ENCODE data around the gene CA5A.
"Not testable (repeated sequence)": the region's sequence is repeated elsewhere in the genome, so short reads cannot be mapped to it uniquely, and the experiment has no call there.

The CA5A gene

GRCh38 chr16:87897521-87898505 is 38.5 kb downstream of the CA5A start:
- no peak for DNase-seq (ENCODE audit: low read depth)
- no peak overlapping the region for H3K4me3 ChIP-seq (ENCODE audit: low read length)

DNA sequence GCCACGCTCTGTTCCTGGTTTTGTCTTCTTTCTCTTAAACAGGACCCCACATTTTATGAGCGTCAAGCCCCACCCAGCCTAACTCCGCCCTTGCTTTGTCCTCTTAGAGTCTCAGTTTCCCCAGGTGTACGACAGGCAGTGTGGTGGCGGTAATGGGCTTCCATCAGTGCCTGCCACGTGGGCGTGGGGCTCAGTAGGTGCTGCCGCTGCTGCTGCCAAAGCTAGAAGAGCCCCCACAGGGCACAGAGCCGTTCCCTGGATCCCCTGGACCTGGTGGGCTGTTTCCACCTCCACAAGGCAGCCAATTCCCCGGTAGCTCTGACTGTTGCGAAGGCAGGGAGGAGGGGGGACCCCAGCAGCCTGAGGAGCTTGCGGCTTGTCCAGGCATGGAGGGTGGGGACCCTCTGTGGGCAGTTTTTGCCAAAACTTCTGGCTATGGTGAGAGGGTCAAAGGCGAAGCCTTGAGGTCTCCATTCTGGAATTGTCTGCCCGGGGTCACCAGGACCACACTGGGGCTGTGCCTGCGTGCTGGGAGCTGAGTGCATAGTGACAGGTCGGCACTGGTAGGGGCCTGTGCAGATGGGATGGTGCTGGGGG is 39.3 kb downstream of the CA5A start:
- not testable (repeated sequence) for DNase-seq (ENCODE audit: low read depth); H3K4me3 ChIP-seq (ENCODE audit: low read length)

More at GRCh38 chr16:87897521-87898505, 38.5 kb downstream of the CA5A start:
- TF ChIP-seq CTCF (conservative IDR thresholded peaks at IDR 0.05; ENCODE audit: low read depth, low read length) = no peak

GRCh38 chr16:87896176-87896890 is 40.0 kb downstream of the CA5A start:
- H3K4me3 ChIP-seq (ENCODE audit: low read length); DNase-seq (ENCODE audit: low read depth): not testable (repeated sequence)

GRCh38 chr16:87895641-87896141 is 40.6 kb downstream of the CA5A start:
- H3K4me3 ChIP-seq (ENCODE audit: low read length) = no peak overlapping the region
- no peak for TF ChIP-seq CTCF (conservative IDR thresholded peaks at IDR 0.05; ENCODE audit: low read depth, low read length)
- DNase-seq (ENCODE audit: low read depth) = no peak

DNA sequence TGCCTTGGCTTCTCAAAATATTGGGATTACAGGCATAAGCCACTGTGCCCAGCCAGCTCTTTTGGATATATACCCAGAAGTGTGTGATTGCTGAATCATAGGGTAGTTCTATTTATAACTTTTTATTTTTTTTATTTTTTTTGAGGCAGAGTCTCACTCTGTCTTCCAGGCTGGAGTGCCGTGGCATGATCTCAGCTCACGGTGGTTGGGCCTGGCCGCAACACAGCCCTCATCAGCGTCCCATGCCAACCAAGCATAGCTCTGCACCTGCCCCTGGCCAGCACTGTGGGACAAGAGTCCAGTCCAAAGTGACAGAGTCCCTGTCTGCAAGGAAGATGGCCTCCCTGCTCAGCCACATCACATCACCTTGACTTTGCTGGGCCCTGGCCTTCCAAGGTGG is 42.3 kb downstream of the CA5A start:
- not testable (repeated sequence) for H3K4me3 ChIP-seq (ENCODE audit: low read length); DNase-seq (ENCODE audit: low read depth)

DNA sequence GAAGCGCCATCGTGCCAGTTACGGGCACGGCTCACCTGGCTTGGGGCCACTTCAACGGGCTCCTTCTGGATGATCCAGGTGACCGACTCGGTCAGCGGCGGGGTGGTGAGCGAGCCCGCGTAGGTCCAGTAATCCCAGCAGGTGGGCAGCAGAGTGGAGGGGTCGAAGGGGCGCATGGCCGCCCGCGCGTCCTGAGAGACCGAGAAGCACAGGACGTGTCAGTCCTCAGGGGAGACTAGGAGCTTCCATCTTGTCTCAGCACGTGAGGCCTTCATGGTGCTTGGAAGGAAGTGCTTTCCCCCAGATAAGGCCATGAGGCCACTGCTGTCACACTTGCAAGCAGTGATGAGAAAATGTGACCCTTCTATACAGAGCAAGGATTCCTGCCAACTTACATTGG is 44.6 kb downstream of the CA5A start:
- TF ChIP-seq CTCF (conservative IDR thresholded peaks at IDR 0.05; ENCODE audit: low read depth, low read length) = no peak
- no peak for DNase-seq (ENCODE audit: low read depth)
- H3K4me3 ChIP-seq (ENCODE audit: low read length) = no peak overlapping the region

DNA sequence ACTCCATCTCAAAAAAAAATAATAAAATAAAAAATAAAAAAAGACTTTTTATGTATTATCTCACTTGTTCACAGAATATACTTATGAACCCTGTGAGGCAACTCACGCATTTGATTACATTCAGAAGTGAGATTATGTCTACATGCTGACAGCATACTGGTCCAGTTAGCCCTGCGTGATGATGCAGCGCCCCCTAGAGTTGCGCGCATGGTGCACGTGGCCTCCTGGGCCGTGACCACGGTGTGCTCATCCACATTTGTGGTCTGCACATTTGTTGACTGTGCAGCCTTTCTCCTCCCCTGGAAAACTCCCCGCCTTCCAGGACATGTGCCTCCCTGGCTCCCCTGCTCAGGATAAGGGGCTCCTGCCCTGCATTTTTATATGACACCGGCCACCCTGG is 46.6 kb downstream of the CA5A start:
- H3K4me3 ChIP-seq (ENCODE audit: low read length); DNase-seq (ENCODE audit: low read depth): not testable (repeated sequence)
- peak; percentile 27 for TF ChIP-seq CTCF (conservative IDR thresholded peaks at IDR 0.05; ENCODE audit: low read depth, low read length)

DNA sequence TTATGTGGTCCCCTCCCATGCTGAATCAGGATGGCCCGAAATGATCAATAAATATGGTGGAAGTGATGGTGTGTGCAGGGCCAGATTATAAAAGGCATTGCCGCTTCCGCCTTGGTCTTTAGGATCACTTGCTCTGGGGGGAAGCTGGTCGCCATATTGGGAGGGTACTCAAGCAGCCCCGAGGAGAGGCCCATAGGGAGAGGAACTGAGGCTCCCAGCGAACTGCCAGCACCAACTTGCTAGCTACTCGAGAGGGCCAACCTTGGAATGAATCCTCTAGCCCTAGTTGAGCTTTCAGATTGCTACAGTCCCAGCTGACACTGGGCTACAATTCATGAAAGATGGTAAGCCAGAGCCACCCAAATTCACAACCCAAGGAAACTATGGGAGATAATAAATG is 48.0 kb downstream of the CA5A start:
- not testable (repeated sequence) for H3K4me3 ChIP-seq (ENCODE audit: low read length)

GRCh38 chr16:87887931-87888330 is 48.4 kb downstream of the CA5A start:
- not testable (repeated sequence) for H3K4me3 ChIP-seq (ENCODE audit: low read length); DNase-seq (ENCODE audit: low read depth)

More for the DNA sequence above, 48.0 kb downstream of the CA5A start:
- DNase-seq (ENCODE audit: low read depth) = not testable (repeated sequence)

DNA sequence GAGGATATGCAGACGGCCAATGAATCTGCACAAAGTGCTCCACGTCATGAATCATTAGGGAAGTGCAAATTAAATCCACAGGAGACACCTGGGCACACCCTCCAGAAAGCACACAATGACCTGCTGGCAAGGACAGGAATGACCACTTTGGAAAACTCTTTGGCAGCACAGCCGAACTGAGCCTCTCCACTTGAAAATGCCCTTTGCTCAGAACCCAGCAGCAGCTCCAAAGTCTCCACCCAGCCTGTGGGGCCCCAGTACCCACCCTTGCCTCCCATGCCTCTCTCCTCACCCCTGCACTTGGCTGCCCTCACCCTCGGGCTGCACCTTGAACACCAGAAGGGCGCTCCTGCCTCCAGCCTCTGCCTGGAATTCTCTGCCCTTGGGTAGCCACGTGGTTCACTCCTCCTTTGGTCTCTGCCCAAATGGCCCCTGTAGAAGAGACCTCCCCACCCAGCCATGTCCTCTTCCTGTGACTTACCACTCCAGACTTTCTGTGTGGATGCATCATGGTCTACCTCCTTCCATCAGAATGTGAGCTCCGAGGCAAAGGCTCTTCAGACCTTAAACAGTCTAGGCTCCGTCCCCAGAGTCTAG is 50.9 kb downstream of the CA5A start:
- H3K4me3 ChIP-seq (ENCODE audit: low read length); DNase-seq (ENCODE audit: low read depth): not testable (repeated sequence)
